Fibroblast of the aortic adventitia (primary cell): Measurements from ENCODE around the gene SYNE1. TPM values are rescaled to one million over a fixed set of nuclear protein-coding genes. Genes with fewer than 3 reads are reported as not detected.
A peak's percentile ranks its signal among the peaks of the same experiment; 100 is the strongest.

Experiments used
- DNase-seq: peaks from one replicate; pipeline ENCODE4 v3.0.0-alpha.2; 2010; ENCODE audit warnings: low read depth
- H3K4me3 ChIP-seq: 2 replicates; pipeline ENCODE4 v1.5.1; 2011; ENCODE audit warnings: low read depth, mild to moderate bottlenecking, control low read depth, low read length, moderate library complexity
- total RNA-seq: library from RNA; depleted of rRNA; stranded (reverse); fragments of >200 nt; gene quantifications from 2 replicates; pipeline ENCODE4 v1.2.3, GENCODE V29; 2012; ENCODE audit warnings: low replicate concordance
- TF ChIP-seq, protein P1 (sequence below): IDR thresholded peaks from 2 replicates; pipeline ENCODE4 v1.5.1; 2011; ENCODE audit warnings: mild to moderate bottlenecking, low read length, control low read depth, inconsistent platforms; ENCODE audit not compliant: insufficient read depth

Gene SYNE1
- total RNA-seq, 1 donor: 193 TPM

DNA sequence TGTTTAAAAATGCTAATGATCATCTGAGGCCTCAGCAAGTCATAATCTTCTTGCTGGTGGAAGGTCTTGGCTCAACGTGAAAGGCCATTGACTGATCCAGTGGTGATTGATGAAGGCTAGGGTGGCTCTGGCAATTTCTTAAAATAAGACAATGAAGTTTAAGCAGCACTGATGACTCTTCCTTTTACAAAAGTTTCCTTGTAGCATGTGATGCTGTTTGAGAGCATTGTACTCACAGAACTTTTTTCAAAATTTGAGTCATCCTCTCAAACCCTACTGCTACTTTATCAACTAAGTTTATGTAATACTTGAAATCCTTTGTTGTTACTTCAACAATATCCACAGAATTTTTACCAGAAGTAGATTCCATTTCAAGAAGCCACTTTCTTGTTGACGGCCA is 447.4 kb downstream of the SYNE1 start:
- H3K4me3 ChIP-seq: no peak overlapping the region
- TF ChIP-seq, protein P1, sequence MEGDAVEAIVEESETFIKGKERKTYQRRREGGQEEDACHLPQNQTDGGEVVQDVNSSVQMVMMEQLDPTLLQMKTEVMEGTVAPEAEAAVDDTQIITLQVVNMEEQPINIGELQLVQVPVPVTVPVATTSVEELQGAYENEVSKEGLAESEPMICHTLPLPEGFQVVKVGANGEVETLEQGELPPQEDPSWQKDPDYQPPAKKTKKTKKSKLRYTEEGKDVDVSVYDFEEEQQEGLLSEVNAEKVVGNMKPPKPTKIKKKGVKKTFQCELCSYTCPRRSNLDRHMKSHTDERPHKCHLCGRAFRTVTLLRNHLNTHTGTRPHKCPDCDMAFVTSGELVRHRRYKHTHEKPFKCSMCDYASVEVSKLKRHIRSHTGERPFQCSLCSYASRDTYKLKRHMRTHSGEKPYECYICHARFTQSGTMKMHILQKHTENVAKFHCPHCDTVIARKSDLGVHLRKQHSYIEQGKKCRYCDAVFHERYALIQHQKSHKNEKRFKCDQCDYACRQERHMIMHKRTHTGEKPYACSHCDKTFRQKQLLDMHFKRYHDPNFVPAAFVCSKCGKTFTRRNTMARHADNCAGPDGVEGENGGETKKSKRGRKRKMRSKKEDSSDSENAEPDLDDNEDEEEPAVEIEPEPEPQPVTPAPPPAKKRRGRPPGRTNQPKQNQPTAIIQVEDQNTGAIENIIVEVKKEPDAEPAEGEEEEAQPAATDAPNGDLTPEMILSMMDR: no peak
- peak; percentile 82 for DNase-seq

DNA sequence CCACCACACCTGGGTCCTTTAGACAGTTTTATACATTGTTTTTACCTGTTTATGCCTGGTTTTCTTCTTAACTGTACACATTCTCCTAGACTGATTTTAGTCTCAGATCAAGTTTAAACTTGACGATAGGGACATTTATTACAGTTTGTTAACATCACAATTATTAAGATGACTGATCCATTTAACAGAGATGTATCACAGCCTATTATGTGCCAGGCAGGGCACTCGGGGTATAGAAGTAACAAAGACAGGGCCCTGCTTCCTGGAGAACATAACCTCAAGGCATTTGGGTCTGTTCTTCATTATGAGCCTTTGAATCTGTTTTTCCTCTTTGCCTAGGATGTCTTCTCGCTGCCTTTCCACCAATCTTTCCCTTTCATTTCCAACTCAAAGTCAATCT is 449.2 kb downstream of the SYNE1 start:
- DNase-seq: no peak
- no peak overlapping the region for H3K4me3 ChIP-seq
- TF ChIP-seq, protein P1: no peak

DNA sequence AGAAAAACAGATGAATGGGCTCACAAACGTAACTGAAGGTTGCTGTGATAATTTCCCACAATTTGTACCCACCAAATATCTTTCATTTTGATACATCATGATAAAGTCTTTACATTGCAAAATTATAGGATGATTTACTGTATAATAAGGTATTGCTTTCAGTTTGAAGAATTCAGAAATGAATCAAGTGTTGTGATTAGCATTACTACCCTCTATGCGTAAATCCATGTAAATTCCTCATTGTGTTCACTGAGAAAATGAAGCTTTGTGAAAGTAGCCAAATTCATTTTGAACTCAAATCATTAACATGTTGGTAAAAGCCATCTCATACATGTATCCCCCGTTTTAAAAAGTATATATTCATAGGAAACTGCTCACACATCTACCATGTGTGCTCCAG is 450.3 kb downstream of the SYNE1 start:
- no peak overlapping the region for H3K4me3 ChIP-seq
- DNase-seq: no peak
- TF ChIP-seq, protein P1: no peak

DNA sequence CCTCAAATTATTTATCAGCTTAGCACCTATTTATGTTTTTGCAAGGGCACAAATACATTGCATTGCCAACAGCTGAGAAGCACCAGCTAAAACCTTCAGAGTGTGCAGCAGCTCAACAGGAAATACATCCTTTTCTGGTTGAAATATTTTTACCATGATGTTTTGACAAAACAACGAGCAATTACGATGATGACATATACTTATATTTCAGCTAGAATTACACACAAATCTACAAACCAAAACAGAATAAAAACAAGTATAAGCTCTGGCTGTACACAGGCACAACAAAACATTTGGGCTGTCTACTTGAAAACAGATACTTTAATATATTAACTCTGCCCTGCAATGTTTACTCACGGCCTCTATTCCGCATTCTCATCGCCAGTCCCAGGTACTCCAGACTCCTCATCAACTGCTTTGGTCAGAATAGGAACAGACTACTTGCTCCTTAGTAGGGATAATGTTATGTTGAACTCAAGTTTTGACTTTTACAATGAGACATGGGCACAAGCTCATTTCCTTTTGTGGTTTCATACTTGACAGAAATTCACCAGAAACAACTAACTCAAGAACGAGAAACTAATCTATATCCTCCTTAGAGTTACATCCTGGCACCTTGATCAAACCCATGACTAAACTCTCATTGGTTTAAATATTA is 452.1 kb downstream of the SYNE1 start:
- TF ChIP-seq, protein P1: no peak
- DNase-seq: no peak
- no peak overlapping the region for H3K4me3 ChIP-seq

DNA sequence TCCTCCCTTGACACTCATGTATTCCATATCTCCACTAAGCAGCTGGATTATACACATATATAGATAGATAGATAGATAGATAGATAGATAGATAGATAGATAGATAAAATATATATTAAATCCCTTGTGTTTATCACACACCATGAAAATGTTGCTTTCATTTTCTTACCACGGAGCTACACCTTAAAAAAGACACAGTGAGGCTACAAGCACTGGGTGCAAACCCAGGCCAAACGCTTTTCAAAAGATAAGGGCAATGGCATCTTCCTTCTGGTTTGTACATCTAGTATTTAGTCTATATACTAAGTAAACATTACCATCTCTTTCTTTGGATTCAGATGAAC is 452.6 kb downstream of the SYNE1 start:
- no peak overlapping the region for H3K4me3 ChIP-seq
- no peak for DNase-seq
- TF ChIP-seq, protein P1: no peak

DNA sequence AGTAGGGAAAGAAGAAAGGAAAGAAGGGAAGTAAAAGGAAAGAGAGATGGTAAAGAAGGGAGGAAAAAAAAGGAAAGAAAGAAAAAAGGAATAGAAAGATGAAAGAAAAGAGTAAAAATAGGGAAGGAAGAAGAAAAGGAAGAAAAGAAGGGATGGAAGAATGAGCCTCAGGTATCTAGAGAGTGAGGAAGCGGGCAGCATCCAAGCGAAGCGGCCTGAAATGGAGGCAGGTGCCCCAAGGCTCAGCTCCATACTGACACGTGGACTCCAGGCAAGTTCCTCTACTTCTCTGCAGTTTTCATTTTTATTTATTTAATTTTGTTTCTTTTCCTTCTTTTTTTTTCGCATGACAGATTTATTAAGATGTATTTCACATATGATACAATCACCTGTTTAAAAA is 456.6 kb downstream of the SYNE1 start:
- DNase-seq: no peak
- no peak overlapping the region for H3K4me3 ChIP-seq
- TF ChIP-seq, protein P1: no peak

DNA sequence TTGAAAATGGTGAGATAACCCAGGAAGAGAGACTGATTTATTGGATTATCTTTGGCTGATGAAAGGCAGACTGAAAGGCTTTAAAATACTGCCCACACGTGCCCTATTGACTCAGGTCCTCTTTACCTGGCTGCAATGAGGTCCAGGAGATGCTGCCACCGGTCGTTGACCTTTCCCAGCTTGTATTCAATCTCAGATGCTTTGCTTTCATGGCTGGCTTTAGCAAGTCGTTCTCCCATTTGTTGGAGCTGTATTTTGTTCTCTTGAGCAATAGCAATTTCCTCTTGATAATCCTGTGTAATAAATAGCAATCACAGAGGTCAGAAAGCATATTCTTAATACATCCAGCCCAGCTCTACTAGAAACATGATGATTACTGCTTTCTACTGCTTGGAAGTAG is 460.9 kb downstream of the SYNE1 start:
- no peak overlapping the region for H3K4me3 ChIP-seq
- DNase-seq: no peak
- TF ChIP-seq, protein P1: no peak
